ENCODE measurements around the gene GARS1.
"Not testable (repeated sequence)": the region's sequence is repeated elsewhere in the genome, so short reads cannot be mapped to it uniquely, and the experiment has no call there.

Gene GARS1

GRCh38 chr7:30625283-30625682, 30.6 kb downstream of the GARS1 start:
- no peak for DNase-seq (ENCODE audit: low spot score)

- DNase-seq (ENCODE audit: low spot score) = no peak
Measured at GRCh38 chr7:30627026-30627425, 32.3 kb downstream of the GARS1 start.

GRCh38 chr7:30630986-30631385, 36.3 kb downstream of the GARS1 start:
- DNase-seq (ENCODE audit: low spot score) = no peak

GRCh38 chr7:30633223-30633622, 38.5 kb downstream of the GARS1 start:
- DNase-seq (ENCODE audit: low spot score) = no peak

- DNase-seq (ENCODE audit: low spot score) = no peak
Measured at GRCh38 chr7:30634193-30634626, 39.5 kb downstream of the GARS1 start.

GRCh38 chr7:30634634-30635201, 40.0 kb downstream of the GARS1 start:
- DNase-seq (ENCODE audit: low spot score) = no peak

GRCh38 chr7:30635798-30636197, 41.1 kb downstream of the GARS1 start:
- DNase-seq (ENCODE audit: low spot score) = no peak

DNA sequence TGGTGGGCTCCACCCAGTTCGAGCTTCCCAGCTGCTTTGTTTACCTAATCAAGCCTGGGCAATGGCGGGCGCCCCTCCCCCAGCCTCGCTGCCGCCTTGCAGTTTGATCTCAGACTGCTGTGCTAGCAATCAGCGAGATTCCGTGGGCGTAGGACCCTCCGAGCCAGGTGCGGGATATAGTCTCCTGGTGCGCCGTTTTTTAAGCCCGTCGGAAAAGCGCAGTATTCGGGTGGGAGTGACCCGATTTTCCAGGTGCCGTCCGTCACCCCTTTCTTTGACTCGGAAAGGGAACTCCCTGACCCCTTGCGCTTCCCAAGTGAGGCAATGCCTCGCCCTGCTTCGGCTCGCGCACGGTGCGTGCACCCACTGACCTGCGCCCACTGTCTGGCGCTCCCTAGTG, 47.6 kb downstream of the GARS1 start:
- DNase-seq (ENCODE audit: low spot score) = not testable (repeated sequence)

DNA sequence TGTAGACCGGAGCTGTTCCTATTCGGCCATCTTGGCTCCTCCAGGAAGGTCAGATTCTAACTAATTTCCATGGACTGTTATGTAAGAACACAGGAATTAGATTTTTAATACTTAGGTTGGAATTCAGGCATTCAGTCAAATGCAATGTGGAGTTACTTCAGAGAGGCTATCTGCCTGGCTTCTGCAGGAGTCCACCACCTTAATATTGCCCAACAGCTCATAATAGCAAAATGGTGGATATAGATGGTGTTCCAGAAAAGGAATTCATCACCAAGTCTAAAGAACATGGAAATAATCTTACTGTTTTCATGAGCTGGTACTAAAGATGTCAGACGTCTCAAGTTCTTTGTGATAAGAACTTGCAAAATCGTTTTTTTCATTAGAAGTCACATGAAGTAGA, 48.1 kb downstream of the GARS1 start:
- DNase-seq (ENCODE audit: low spot score) = no peak

GRCh38 chr7:30644286-30644955, 49.7 kb downstream of the GARS1 start:
- DNase-seq (ENCODE audit: low spot score) = no peak

- DNase-seq (ENCODE audit: low spot score) = no peak
Measured at GRCh38 chr7:30645661-30646060, 51.0 kb downstream of the GARS1 start.

DNA sequence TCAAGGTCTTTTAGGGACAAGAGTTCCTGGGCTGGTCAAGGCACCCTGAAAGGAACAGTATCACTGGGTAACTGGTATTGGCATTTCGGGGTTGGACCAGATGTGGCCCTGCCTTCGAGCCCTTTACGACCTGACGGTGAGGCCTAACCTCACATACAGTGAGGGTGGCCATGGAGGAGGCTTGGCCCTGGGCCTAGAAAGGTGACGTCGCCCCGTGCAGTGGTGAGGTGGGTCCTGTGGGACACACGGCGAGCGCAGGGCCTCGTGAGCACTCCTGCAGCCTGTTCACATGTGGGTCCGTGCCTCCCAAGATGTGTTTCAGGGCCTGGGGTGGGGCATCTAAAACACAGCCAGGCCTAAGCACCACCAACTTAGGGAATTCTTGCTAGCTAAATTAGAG, 51.5 kb downstream of the GARS1 start:
- no peak for DNase-seq (ENCODE audit: low spot score)

- no peak for DNase-seq (ENCODE audit: low spot score)
Measured at GRCh38 chr7:30647589-30648364, 53.1 kb downstream of the GARS1 start.

- DNase-seq (ENCODE audit: low spot score) = no peak
Measured at GRCh38 chr7:30648744-30649540, 54.3 kb downstream of the GARS1 start.

GRCh38 chr7:30649717-30650420, 55.2 kb downstream of the GARS1 start:
- DNase-seq (ENCODE audit: low spot score) = no peak

DNA sequence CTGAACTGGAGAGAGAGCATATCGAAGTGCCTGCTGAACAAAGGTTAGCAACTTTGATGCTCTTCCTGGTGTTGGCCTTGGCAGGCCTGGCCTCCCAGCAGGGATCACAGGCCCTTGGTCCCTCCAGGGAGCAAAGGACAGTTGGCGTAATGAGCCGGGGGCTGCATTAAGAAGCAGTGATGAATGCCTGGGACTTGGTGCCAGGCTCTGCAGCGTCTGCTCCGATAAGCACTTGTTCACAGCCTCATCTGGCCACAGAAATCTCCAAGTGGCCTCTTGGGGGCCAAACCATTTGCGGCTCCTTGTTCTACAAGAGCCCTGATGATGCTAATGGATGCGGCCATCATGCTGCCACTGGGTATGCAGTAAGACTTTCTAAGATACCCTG, 55.7 kb downstream of the GARS1 start:
- no peak for DNase-seq (ENCODE audit: low spot score)

GRCh38 chr7:30652132-30652531, 57.5 kb downstream of the GARS1 start:
- DNase-seq (ENCODE audit: low spot score) = no peak

- no peak for DNase-seq (ENCODE audit: low spot score)
Measured at GRCh38 chr7:30652698-30653641, 58.3 kb downstream of the GARS1 start.

GRCh38 chr7:30654296-30655090, 59.8 kb downstream of the GARS1 start:
- no peak for DNase-seq (ENCODE audit: low spot score)
